ENCODE data around the gene ARID2.

The ARID2 gene

GRCh38 chr12:45918818-45919217 lies 189.3 kb downstream of the ARID2 start:
- DNase-seq, result no peak

GRCh38 chr12:45928309-45928708 lies 198.8 kb downstream of the ARID2 start:
- DNase-seq, result no peak

- DNase-seq, result no peak
Observed at GRCh38 chr12:45930369-45930768, 200.9 kb downstream of the ARID2 start.

- DNase-seq, result no peak
Observed at GRCh38 chr12:45933504-45933903, 204.0 kb downstream of the ARID2 start.

- no peak for DNase-seq
Observed at GRCh38 chr12:45934956-45935355, 205.4 kb downstream of the ARID2 start.

- DNase-seq, result no peak
Observed at GRCh38 chr12:45938566-45938965, 209.1 kb downstream of the ARID2 start.

- DNase-seq, result no peak
Observed at GRCh38 chr12:45939759-45940158, 210.3 kb downstream of the ARID2 start.

GRCh38 chr12:45944771-45945170 lies 215.3 kb downstream of the ARID2 start:
- no peak for DNase-seq

- no peak for DNase-seq
Observed at GRCh38 chr12:45946435-45946834, 216.9 kb downstream of the ARID2 start.

GRCh38 chr12:45948546-45948945 lies 219.0 kb downstream of the ARID2 start:
- no peak for DNase-seq
